HG02610 (cell line): Measurements from ENCODE around the gene BORA.
"Not testable (repeated sequence)": the region's sequence is repeated elsewhere in the genome, so short reads cannot be mapped to it uniquely, and the experiment has no call there.

ENCODE experiments used
- ATAC-seq: cut with Tn5 transposase; IDR thresholded peaks from one replicate; pipeline ENCODE4 v1.9.1; 2021; ENCODE audit warnings: mild to moderate bottlenecking, moderate library complexity; ENCODE audit not compliant: unreplicated experiment

BORA gene

GRCh38 chr13:72727417-72728289, at the start of gene BORA, which contains the start of gene MZT1:
Gene BORA (plus strand): TSS chr13:72727923. CDS start chr13:72728941, 1,018 bp downstream.
Gene MZT1 (minus strand): TSS chr13:72727629. CDS start chr13:72727602, 27 bp downstream.
- ATAC-seq = peak; percentile 97

- ATAC-seq = no peak
Observed at GRCh38 chr13:72678312-72678711, 49.4 kb upstream of the BORA start.

DNA sequence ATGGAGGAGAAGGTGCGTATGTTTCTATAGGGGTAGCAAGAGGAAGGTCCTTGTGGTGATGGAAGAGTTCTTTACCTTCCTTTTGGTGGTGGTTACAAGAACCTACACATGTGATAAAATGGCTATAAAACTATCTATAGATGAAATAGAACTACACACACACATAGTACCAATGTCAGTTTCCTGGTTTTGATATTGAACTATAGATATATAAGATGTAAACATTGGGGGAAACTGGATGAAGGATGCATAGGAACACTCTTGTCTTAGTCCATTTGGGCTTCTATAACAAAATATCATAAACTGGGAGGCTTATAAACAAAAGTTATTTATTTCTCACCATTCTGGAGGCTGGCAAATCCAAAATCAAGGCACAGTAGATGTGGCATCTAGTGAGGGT, 47.4 kb upstream of the BORA start:
- ATAC-seq = no peak

GRCh38 chr13:72686766-72687165, 41.0 kb upstream of the BORA start:
- ATAC-seq = no peak

DNA sequence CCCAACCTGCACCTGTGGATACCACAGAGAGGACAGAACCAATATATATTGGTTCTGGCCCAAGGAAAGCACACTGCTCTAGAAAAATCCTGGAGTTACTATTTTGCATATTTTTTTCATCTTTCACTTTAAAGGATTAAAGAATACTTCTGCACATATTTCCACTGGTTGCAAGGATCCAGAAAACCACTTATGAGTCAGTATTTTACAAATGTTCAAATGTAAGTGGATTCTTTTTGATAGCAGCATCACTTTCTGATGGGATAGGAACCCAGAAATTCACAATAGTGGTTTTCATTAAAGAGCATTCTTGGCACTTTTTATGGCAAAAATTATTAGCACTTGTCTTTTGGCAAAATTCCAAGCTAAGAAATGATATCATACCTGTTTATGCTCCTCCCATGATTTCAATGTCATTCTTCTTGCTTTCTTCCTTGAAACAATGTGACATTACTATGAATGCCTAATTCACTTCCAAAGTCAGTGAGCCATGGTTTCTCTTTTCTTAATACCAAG, 38.5 kb upstream of the BORA start:
- ATAC-seq = no peak

DNA sequence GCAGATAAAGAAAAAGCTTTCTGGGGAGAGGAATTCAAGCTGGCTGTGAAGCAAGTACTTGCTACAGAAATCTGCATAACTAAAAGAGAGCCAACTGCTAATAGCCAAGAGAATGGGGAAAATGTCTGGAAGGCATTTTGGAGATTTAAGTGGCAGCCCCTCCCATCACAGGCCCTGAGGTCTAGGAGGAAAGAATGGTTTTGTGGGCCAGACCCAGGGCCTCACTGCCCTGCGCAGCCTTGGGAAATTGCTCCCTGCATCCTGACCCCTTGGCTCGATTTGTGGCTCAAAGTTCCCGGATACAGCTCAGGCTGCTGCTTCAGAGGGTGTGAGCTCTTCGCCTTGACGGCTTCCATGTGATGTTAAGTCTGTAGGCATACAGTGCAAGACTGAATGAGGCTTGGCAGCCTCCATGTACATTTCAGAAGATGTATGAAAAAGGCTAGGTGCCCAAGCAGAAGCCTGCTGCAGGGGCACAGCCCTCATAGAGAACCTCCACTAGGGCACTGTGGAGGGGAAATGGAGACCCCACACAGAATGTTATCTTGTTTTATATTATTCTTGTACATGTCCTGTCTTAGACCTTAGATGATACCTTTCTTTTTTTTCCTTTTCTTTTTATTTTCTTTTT, 34.7 kb upstream of the BORA start:
- no peak for ATAC-seq

- no peak for ATAC-seq
Observed at GRCh38 chr13:72693832-72694231, 33.9 kb upstream of the BORA start.

DNA sequence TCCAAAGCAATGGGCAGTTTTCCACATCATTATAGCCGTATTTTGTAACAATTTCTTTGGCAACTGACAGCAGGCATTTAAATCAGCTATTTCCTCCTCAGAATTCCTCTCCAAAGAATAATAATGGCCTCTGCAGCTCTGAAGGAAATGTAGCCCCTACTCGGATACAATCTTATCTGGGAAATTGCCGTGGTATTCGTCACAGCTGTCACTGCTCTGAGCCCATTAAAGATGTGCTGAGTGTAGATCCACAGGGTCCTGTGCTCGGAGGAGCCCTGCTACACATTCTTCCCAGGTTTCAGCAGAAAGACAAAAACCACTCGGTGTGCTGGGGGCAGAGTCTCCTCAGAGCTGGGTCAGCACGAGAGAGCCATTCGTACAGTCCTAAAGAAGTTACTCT, 33.4 kb upstream of the BORA start:
- ATAC-seq = no peak

DNA sequence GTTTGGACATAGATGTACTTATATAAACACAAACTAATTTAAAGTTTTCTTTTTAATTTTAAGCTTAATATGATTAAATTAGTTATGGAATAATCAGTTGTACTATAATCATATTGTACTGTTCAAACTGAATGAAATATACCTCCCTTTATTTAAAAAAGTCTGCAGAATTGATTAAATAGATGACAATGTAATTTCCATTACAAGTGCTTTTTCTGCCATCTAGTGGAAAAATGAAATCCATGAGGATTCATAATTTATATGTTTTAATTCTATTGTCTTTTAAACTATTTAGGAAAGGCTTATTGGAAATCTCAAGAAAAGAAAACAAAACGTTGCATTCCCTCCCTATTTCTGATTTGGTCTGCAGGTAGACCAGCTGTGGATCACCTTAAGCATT, 31.1 kb upstream of the BORA start:
- ATAC-seq = no peak

DNA sequence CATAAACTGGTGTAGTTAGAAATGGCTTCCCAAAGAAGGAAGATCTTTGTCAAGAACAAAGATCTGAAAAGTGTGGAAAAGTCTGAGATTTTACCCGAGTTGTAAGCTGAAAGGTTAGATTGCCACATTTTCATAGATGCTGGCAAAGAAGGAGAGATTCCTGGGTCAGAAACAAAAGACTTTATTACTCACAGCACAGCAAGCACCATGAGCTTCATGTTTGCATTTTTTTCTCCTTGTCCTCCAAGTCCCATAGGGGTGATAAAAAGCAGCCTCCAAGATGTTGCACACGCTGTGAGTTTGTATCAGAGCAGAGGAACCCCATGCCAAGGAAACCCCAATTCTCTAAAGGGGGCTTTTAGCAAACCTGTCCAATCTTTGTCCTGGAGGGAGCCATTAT, 29.6 kb upstream of the BORA start:
- no peak for ATAC-seq

- ATAC-seq = no peak
Observed at GRCh38 chr13:72700509-72700908, 27.2 kb upstream of the BORA start.

- no peak for ATAC-seq
Observed at GRCh38 chr13:72716776-72717175, 10.9 kb upstream of the BORA start.

DNA sequence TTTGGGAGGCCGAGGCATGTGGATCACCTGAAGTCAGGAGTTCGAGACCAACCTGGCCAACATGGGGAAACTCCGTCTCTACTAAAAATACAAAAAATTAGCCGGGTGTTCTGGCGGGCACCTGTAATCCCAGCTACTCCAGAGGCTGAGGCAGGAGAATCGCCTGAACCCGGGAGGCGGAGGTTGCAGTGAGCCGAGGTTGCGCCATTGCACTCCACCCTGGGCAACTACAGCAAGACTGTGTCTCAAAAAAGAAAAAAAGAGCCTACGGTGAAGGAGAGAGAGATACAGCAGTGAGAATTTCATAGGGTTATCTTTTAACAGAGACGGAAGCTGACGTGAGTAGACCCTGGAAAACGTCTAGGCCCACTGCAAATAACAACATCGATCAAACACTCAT, 1.5 kb upstream of the BORA start:
- ATAC-seq = not testable (repeated sequence)

GRCh38 chr13:72726726-72727416, 852 bp upstream of the BORA start:
- peak; percentile 20 for ATAC-seq

DNA sequence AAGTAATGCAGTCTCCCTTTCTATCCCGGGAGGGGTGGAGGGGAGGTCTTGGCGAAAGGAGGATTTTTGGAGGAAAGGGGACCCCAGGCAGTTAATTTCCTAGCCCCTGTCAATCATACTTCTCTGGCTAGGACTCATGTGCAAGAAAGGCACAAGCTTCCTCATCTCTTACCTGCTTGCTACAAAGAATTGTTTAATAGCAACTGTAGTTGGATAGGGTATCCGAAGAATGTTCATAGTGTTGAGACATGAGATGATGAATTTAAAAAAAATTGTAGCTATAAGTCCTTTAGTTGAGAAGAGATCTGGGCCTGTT, 525 bp downstream of the BORA start:
- no peak for ATAC-seq

GRCh38 chr13:72737033-72737432, 9.3 kb downstream of the BORA start:
- ATAC-seq = no peak

- no peak for ATAC-seq
Observed at GRCh38 chr13:72740015-72740414, 12.3 kb downstream of the BORA start.

GRCh38 chr13:72745260-72745659, 17.5 kb downstream of the BORA start:
- peak; percentile 79 for ATAC-seq

GRCh38 chr13:72751220-72751619, 23.5 kb downstream of the BORA start:
- ATAC-seq = no peak

GRCh38 chr13:72754111-72754510, 26.4 kb downstream of the BORA start:
- ATAC-seq = no peak

DNA sequence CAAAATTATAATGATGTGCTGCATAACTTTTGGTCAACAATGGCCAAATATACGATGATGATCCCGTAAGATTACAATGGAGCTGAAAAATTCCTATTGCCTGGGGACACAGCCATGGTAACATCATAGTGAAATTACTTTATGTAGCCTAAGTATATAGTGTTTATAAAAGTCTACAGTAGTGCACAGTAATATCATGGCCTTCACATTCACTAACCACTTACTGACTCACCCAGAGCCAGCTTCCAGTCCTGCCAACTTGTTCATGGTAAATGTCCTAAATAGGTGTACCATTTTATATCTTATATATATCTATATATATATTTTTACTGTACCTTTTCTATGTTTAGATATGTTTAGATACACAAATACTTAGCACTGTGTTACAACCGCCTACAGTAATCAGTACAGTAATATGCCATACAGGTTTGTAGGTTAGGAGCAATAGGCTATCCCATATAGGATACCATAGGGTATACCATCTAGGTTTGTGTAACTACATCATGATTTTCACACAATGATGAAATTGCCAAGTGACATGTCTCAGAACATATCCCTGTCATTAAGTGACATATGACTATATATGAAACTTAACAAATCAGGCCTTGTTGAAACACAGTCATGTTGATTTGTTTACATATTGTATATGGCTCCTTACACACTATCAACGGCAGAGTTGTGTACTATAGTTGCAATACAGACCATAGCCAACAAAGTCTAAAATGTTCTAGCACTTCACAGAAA, 30.2 kb downstream of the BORA start:
- ATAC-seq = no peak
